Measurements from ENCODE around the gene ALDH9A1. TPM values are rescaled to one million over a fixed set of nuclear protein-coding genes. Genes with fewer than 3 reads are reported as not detected.

ALDH9A1 gene
- total and polyA plus RNA-seq, 10 of the 15 experiments (the other 5 are each of a cell fraction or from before 2014, with no cell fraction given): 25.7 to 106 (median 36.3) TPM

DNA sequence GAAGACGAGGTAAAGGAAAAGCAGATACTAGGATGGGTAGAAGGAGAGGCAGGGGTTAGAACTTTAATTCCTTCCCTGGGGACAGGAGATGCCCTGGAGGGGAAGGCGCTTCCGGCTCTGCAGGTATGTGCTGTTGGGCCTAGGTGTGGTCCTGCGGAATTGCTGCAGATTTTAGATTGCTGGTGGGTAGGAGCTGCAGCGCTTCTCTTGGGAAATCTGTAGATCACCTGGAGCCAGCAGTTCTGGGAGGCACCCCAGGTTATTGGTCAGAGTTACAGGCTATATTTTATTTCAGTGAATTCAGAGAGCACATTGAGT is 66.3 kb downstream of the ALDH9A1 start:
- ChIA-PET RAD21 (ENCODE audit: unreplicated experiment) (interaction anchor here (1.7 to 2.3 kb wide), 2 partner anchors 14 to 66 kb away, joined by 4 to 8 read pairs; partner anchors contain the start of gene ALDH9A1), SMC1A (ENCODE audit: uncharacterized antibody, unreplicated experiment) (interaction anchor here (1.0 to 1.8 kb wide), 4 partner anchors 15 to 65 kb away, joined by 3 to 5 read pairs (median 4); no protein-coding TSS in a partner anchor), CTCF (interaction anchor here (0.8 to 1.4 kb wide), 2 partner anchors 9 to 13 kb away, joined by 3 read pairs; no protein-coding TSS in a partner anchor), POLR2A (interaction anchor here (0.7 kb wide), 1 partner anchor 23 kb away, joined by 3 read pairs; no protein-coding TSS in a partner anchor)
- BruUV-seq (replicated peaks): TSS peak; percentile 54
- in situ Hi-C loops (cut with MboI): no loop called here
- TF ChIP-seq BCLAF1 (IDR thresholded peaks at IDR 0.05) (no peak), IKZF1 (conservative IDR thresholded peaks at IDR 0.05) (0 out of 2 replicates have a peak, but pooled peaks have one; percentile 2)
- peak overlapping the region; percentile 99; the same call in 1 of the 2 replicates for H2AFZ ChIP-seq (ENCODE audit: control insufficient read depth, low read depth, low read length)
- peaks cover 20% of the 10 kb centered on the region for H3K4me1 ChIP-seq (ENCODE audit: control insufficient read depth, insufficient read depth, low read length)
- H4K20me1 ChIP-seq (ENCODE audit: control insufficient read depth, insufficient read depth): no peaks in the 10 kb centered on the region
- H3K9me3 ChIP-seq (replicated peaks; ENCODE audit: control insufficient read depth, insufficient read depth, low read length): no peaks in the 10 kb centered on the region
- H3K79me2 ChIP-seq (ENCODE audit: control insufficient read depth, insufficient read depth, low read length): peaks cover 6% of the 10 kb centered on the region
- H3K27me3 ChIP-seq (replicated peaks in 1 of 2; ENCODE audit: control insufficient read depth in 2 of 2, insufficient read depth in 2 of 2, low read length in 1 of 2): no peaks in the 10 kb centered on the region
- no peaks in the 10 kb centered on the region for H3K36me3 ChIP-seq (ENCODE audit: control insufficient read depth in 2 of 2, insufficient read depth in 2 of 2, low read length in 1 of 2)
- H3K9ac ChIP-seq (ENCODE audit: control insufficient read depth, insufficient read depth, low read length): peak overlapping the region; percentile 72; the same call in 1 of the 2 replicates
- no peak for DNase-seq (ENCODE audit: low read depth, low spot score)
- peak overlapping the region; percentile 87 for H3K4me3 ChIP-seq
- 45% methylated on average over 5 of the region's 5 CpGs for WGBS (ENCODE audit: insufficient coverage, insufficient replicate concordance, low lambda C conversion rate, missing lambda C conversion rate)
- H3K27ac ChIP-seq (ENCODE audit: control insufficient read depth, insufficient read depth): no peak overlapping the region
- peak overlapping the region; percentile 94 for H3K4me2 ChIP-seq (ENCODE audit: control insufficient read depth, insufficient read depth)
- ATAC-seq: no peak
- intact Hi-C loops (cut with micrococcal nuclease; ENCODE audit: unreplicated experiment): loop anchor here (5.0 kb wide), 1 partner anchor 65 kb away; the partner anchor contains the start of gene ALDH9A1
- FAIRE-seq: no peak

All from GM12878 (cell line).